ENCODE data around the gene ZSCAN31.

The ZSCAN31 gene

GRCh38 chr6:28303570-28303969, 32.4 kb downstream of the ZSCAN31 start:
- DNase-seq (ENCODE audit: low spot score): peak; percentile 41
- in situ Hi-C loops (cut with MboI; ENCODE audit: low sequenced_read_pairs, unreplicated experiment): no loop called here
- TF ChIP-seq, protein P1, sequence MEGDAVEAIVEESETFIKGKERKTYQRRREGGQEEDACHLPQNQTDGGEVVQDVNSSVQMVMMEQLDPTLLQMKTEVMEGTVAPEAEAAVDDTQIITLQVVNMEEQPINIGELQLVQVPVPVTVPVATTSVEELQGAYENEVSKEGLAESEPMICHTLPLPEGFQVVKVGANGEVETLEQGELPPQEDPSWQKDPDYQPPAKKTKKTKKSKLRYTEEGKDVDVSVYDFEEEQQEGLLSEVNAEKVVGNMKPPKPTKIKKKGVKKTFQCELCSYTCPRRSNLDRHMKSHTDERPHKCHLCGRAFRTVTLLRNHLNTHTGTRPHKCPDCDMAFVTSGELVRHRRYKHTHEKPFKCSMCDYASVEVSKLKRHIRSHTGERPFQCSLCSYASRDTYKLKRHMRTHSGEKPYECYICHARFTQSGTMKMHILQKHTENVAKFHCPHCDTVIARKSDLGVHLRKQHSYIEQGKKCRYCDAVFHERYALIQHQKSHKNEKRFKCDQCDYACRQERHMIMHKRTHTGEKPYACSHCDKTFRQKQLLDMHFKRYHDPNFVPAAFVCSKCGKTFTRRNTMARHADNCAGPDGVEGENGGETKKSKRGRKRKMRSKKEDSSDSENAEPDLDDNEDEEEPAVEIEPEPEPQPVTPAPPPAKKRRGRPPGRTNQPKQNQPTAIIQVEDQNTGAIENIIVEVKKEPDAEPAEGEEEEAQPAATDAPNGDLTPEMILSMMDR (IDR thresholded peaks at IDR 0.05; ENCODE audit: borderline replicate concordance, control extremely low read depth, extremely low read depth, insufficient read depth, missing control alignments): no peak

DNA sequence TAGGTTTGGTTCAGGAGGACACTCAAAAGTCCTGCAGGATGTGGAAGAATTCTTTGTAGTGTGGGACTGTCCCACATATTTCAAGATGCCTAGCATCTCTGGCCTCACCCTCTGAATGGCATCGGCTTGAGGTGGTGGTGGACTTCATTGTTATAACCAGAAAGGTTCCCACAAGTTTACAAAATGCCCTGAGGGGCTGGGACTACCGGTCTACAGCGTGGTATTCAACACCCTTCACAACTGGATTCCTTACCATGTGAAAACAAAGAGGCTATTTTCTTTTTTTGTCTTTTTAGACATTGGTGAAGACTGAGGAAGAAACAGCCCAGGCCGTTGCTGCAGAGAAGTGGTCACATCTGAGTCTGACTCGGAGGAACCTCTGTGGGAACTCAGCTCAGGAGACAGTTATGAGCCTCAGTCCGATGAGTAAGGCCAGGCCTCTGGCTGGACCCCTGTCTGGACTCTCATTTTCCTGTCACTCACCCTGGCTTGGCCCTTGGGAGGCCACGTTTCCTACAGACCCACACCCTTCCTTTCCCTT, 39.4 kb downstream of the ZSCAN31 start:
- TF ChIP-seq, protein P1 (IDR thresholded peaks at IDR 0.05; ENCODE audit: borderline replicate concordance, control extremely low read depth, extremely low read depth, insufficient read depth, missing control alignments): no peak
- in situ Hi-C loops (cut with MboI; ENCODE audit: low sequenced_read_pairs, unreplicated experiment): no loop called here
- DNase-seq (ENCODE audit: low spot score): no peak

GRCh38 chr6:28295326-28295725, 40.6 kb downstream of the ZSCAN31 start:
- DNase-seq (ENCODE audit: low spot score): no peak
- in situ Hi-C loops (cut with MboI; ENCODE audit: low sequenced_read_pairs, unreplicated experiment): no loop called here
- TF ChIP-seq, protein P1 (IDR thresholded peaks at IDR 0.05; ENCODE audit: borderline replicate concordance, control extremely low read depth, extremely low read depth, insufficient read depth, missing control alignments): no peak

- in situ Hi-C loops (cut with MboI; ENCODE audit: low sequenced_read_pairs, unreplicated experiment): no loop called here
- no peak for DNase-seq (ENCODE audit: low spot score)
- TF ChIP-seq, protein P1 (IDR thresholded peaks at IDR 0.05; ENCODE audit: borderline replicate concordance, control extremely low read depth, extremely low read depth, insufficient read depth, missing control alignments): no peak
Observed at GRCh38 chr6:28291573-28291972, 44.4 kb downstream of the ZSCAN31 start.

- TF ChIP-seq, protein P1 (IDR thresholded peaks at IDR 0.05; ENCODE audit: borderline replicate concordance, control extremely low read depth, extremely low read depth, insufficient read depth, missing control alignments): no peak
- no peak for DNase-seq (ENCODE audit: low spot score)
- in situ Hi-C loops (cut with MboI; ENCODE audit: low sequenced_read_pairs, unreplicated experiment): no loop called here
Observed at GRCh38 chr6:28282926-28283325, 53.0 kb downstream of the ZSCAN31 start.

- in situ Hi-C loops (cut with MboI; ENCODE audit: low sequenced_read_pairs, unreplicated experiment): no loop called here
- DNase-seq (ENCODE audit: low spot score): peak; percentile 71
- TF ChIP-seq, protein P1 (IDR thresholded peaks at IDR 0.05; ENCODE audit: borderline replicate concordance, control extremely low read depth, extremely low read depth, insufficient read depth, missing control alignments): no peak
Observed at GRCh38 chr6:28281288-28282064, 54.5 kb downstream of the ZSCAN31 start, which contains the start of gene PGBD1. PGBD1 (plus strand) TSS chr6:28281572; CDS start chr6:28283814, 2,242 bp downstream.
